Fibroblast of mammary gland (primary cell): ENCODE measurements around the gene RUNX1.

Source experiments
- DNase-seq: peaks from one replicate; pipeline ENCODE4 v3.0.0-alpha.2; 2010; ENCODE audit warnings: low read depth
- H3K4me3 ChIP-seq: 2 replicates; pipeline ENCODE4 v1.5.1; 2011; ENCODE audit warnings: low read depth, mild to moderate bottlenecking, low read length, moderate library complexity; ENCODE audit not compliant: control insufficient read depth
- TF ChIP-seq, protein P1 (sequence below): conservative IDR thresholded peaks from 2 replicates; pipeline ENCODE4 v1.5.1; 2011; ENCODE audit warnings: low read depth, low read length, inconsistent platforms; ENCODE audit not compliant: control insufficient read depth, insufficient read depth

The RUNX1 gene

DNA sequence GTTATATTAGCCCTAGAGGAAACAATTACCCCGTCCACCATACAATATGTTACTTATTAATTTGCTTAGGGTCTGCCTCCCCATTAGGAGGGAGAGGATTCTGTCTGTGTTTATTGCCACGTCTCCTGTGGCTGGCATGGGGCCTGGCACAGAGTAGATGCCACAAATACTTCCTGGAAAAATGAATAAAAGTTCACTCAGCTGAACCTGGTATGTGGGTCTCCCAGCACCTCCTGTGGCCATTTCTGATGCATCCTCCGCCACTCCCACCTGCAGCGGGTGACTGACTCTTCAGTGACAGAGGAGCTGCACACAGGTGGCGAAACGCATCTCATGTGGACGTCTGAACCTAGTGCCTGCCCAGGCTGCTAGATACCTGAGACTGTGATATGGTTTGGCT lies 267.6 kb downstream of the RUNX1 start:
- no peak overlapping the region for H3K4me3 ChIP-seq
- DNase-seq, result no peak
- TF ChIP-seq, protein P1, sequence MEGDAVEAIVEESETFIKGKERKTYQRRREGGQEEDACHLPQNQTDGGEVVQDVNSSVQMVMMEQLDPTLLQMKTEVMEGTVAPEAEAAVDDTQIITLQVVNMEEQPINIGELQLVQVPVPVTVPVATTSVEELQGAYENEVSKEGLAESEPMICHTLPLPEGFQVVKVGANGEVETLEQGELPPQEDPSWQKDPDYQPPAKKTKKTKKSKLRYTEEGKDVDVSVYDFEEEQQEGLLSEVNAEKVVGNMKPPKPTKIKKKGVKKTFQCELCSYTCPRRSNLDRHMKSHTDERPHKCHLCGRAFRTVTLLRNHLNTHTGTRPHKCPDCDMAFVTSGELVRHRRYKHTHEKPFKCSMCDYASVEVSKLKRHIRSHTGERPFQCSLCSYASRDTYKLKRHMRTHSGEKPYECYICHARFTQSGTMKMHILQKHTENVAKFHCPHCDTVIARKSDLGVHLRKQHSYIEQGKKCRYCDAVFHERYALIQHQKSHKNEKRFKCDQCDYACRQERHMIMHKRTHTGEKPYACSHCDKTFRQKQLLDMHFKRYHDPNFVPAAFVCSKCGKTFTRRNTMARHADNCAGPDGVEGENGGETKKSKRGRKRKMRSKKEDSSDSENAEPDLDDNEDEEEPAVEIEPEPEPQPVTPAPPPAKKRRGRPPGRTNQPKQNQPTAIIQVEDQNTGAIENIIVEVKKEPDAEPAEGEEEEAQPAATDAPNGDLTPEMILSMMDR, result no peak

GRCh38 chr21:34779860-34780259 lies 269.2 kb downstream of the RUNX1 start:
- no peak overlapping the region for H3K4me3 ChIP-seq
- no peak for DNase-seq
- TF ChIP-seq, protein P1, result no peak

DNA sequence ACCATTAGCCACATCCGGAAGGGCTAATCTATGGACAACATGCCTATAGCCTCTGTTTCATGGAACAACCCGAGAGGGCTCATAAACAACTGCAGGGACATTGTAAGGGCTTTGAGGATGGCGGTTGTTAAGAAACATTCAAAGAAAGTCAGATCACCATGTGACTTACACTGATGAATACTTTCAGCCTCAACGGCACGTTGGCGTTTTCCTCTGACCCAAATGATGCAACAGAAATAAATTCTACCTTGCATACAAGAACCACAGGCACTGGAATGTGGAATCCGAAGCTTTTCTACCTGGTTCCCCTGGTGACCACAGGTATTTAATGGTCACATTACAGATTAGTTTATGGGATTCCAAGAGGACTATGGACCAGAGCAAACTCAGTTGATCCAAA lies 273.3 kb downstream of the RUNX1 start:
- no peak overlapping the region for H3K4me3 ChIP-seq
- TF ChIP-seq, protein P1, result no peak
- no peak for DNase-seq

- DNase-seq, result no peak
- no peak overlapping the region for H3K4me3 ChIP-seq
- TF ChIP-seq, protein P1, result no peak
Observed at GRCh38 chr21:34774750-34775149, 274.4 kb downstream of the RUNX1 start.

- peak; percentile 76 for DNase-seq
- TF ChIP-seq, protein P1, result no peak
- no peak overlapping the region for H3K4me3 ChIP-seq
Observed at GRCh38 chr21:34771512-34772028, 277.5 kb downstream of the RUNX1 start.

DNA sequence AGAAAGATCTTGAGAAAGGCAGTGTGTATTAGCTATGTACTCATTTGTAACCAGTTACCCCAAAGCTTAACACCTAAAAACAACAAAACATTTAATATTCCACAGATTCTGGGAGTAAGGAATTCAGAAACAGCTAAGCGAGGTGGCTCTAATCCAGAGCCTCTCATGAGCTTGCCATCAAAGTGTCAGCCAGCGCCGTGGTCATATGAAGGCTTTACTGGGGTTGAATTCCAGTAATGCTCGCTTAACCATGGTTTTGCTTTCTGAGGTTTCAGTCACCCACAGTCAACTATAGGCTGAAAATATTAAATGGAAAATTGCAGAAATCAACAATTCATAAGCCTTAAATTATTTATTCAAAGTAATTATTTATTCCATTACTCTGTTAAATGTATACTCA lies 278.5 kb downstream of the RUNX1 start:
- TF ChIP-seq, protein P1, result no peak
- no peak for DNase-seq
- H3K4me3 ChIP-seq, result no peak overlapping the region

DNA sequence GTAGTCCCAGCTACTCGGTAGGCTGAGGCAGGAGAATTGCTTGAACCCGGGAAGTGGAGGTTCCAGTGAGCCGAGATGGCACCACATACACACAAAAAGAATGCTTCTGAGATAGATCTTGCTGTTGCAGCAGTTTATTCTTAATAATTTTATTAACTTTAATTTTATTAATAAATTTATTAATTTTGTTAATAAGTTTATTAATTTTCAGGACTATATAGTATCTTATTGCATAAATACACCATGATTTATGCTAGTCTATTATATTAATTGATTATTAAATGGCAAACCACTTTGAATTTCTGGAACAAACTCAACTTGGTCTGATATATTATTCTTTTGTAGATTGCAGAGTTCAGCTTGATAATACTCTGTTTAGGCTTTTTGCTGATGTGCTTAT lies 280.8 kb downstream of the RUNX1 start:
- TF ChIP-seq, protein P1, result no peak
- DNase-seq, result no peak
- no peak overlapping the region for H3K4me3 ChIP-seq
